ENCODE data around the gene NANOGP8. TPM values are rescaled to one million over a fixed set of nuclear protein-coding genes. Genes with fewer than 3 reads are reported as not detected.

The NANOGP8 gene
- total RNA-seq, 1 donor from 2014 or later: not detected

- DNase-seq: no peak
Measured at GRCh38 chr15:35058534-35059054, 26.5 kb downstream of the NANOGP8 start.

GRCh38 chr15:35055416-35056105 lies 29.5 kb downstream of the NANOGP8 start:
- no peak for DNase-seq

GRCh38 chr15:35054380-35054779 lies 30.7 kb downstream of the NANOGP8 start:
- DNase-seq: no peak

- DNase-seq: no peak
Measured at GRCh38 chr15:35047996-35048395, 37.1 kb downstream of the NANOGP8 start.

DNA sequence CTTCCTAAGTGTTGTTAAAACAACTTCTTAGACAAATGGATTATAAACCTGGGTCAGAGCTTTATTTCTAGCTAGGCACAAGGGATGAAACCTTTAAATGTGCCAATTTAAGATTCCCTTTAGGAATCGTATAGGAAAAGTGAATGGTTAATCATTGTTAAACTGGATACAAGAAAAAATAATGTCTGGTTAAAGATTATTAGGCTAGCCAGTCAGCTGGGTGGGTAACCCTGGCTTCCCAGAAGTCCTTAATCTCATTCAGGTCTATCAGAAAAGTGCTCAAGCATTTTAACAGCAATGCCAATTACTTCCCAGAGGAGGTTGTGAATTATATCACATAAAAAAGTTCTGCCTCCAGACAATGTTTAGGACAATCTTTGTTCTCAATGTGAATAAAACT lies 37.6 kb downstream of the NANOGP8 start:
- DNase-seq: no peak

GRCh38 chr15:35043373-35044095 lies 41.6 kb downstream of the NANOGP8 start:
- no peak for DNase-seq

DNA sequence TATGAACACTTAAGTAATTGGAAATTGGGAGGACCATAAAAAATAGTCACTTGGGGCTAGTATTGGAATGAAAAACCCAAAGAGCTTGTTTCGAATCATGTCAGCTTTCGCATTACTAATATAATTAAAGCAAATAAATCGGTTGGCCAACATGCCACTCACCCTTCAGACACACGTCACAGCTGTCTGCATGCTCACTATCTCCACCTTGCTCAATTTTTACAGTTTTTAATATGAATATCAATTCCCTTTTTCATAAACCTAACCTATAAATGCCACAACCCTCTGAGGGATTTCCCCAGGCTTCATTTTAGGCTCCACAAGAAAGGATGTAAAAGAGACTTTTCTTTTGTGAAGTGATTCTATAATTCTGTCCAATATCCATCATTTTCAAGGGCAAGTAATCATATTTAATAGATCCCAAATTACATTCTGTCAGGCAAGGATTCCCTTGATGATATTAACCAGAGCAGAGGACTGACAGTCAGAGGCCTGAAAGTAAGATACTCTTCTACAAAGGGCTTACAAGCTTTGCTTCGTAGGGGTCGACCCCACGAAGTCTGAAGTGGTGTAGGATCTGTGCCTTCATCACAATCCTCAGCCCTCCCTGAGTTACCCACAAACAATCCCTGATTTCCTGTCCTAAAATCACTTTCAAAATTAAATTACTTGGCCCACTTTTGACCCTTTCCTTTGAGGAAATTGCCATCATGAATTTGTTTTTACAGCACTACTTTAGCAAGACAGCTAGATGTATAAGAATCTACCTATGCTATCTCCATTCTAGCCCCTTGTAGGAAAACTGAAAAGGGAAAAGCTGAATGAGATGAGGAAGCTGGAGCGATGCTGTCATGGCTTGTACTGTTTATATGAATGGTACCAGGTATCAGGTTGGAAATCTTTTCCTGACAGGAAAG lies 44.5 kb downstream of the NANOGP8 start:
- no peak for DNase-seq

GRCh38 chr15:35038626-35039451 lies 46.3 kb downstream of the NANOGP8 start:
- DNase-seq: no peak

Other genes with a start within 250 kb of the NANOGP8 start
- gene AQR, start 115.6 kb downstream of the NANOGP8 start, total RNA-seq: 30.0 and 36.7 TPM in 2 replicates
- 26.5 and 41.0 TPM in 2 replicates for gene ZNF770, start 97.0 kb downstream of the NANOGP8 start, total RNA-seq